Suprapubic skin (tissue), 3 donors: ENCODE data around the gene ZNF490.

ENCODE experiments used
- EP300 ChIP-seq: sonication (generic); formaldehyde crosslinking; IDR thresholded peaks from one replicate; pipeline ENCODE4 v1.6.1; 2017; ENCODE audit warnings: antibody characterized with exemption
- POLR2A ChIP-seq, 2 donors: fragments of 450-650 bp; IDR thresholded peaks; one replicate each; pipeline ENCODE4 v1.6.1; 2017; ENCODE audit warnings: antibody characterized with exemption in 2 of 2, mild to moderate bottlenecking in 2 of 2, moderate library complexity in 2 of 2
- TF ChIP-seq, protein P1 (sequence below), 2 donors: fragments of 200-600 bp in 1 of 2; fragments of 450-650 bp in 1 of 2; sonication (generic) in 1 of 2; IDR thresholded peaks; one replicate each; pipeline ENCODE4 v1.5.1; 2016 to 2019; ENCODE audit warnings: antibody characterized with exemption in 2 of 2, mild to moderate bottlenecking in 1 of 2, moderate library complexity in 1 of 2

DNA sequence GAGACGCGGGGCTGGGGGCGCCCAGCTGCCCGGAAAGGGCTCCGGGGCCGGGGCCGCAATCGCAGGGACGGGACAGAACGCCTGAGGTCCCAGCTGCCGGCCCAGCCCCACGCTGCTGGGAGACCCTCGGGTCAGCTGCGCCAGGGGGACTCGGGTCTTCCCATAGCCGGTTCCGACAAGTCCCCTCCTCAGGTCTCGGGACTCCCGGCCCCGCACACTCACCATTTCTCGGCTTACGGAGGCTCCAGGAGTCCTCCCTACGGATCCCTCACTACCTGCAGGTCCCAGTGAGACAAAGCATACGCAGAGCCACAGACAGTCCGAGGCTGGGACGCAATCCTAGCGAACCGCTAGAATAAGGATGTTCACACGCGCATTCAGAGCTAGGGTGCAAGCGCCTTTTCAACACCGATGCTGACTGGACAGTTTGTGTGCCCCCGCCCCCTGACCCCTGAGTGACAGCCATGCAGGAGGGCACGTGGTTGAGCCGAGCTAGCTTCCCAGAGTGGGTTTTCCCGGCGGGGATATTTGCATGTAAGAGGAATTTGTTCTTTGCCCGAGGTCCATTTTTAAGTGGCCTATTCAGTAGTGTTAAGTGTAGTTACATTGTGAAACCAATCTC lies 13.6 kb downstream of the ZNF490 start:
- TF ChIP-seq POLR2A (IDR thresholded peaks at IDR 0.05) (no peak), EP300 (no peak)
- TF ChIP-seq, protein P1, sequence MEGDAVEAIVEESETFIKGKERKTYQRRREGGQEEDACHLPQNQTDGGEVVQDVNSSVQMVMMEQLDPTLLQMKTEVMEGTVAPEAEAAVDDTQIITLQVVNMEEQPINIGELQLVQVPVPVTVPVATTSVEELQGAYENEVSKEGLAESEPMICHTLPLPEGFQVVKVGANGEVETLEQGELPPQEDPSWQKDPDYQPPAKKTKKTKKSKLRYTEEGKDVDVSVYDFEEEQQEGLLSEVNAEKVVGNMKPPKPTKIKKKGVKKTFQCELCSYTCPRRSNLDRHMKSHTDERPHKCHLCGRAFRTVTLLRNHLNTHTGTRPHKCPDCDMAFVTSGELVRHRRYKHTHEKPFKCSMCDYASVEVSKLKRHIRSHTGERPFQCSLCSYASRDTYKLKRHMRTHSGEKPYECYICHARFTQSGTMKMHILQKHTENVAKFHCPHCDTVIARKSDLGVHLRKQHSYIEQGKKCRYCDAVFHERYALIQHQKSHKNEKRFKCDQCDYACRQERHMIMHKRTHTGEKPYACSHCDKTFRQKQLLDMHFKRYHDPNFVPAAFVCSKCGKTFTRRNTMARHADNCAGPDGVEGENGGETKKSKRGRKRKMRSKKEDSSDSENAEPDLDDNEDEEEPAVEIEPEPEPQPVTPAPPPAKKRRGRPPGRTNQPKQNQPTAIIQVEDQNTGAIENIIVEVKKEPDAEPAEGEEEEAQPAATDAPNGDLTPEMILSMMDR (IDR thresholded peaks at IDR 0.05) = no peak
